PC-9 (cell line): Measurements from ENCODE around the gene SNRNP40. TPM values are rescaled to one million over a fixed set of nuclear protein-coding genes. Genes with fewer than 3 reads are reported as not detected.

Experiments
- BruUV-seq: library from RNA; stranded (reverse); fragments of 400-500 nt; replicated peaks from 2 replicates; lab custom pipeline; 2021; lab: Mats Ljungman, UMichigan
- CTCF ChIA-PET: fragments of 300-600 bp; sonication (Branson Sonifier 250); formaldehyde crosslinking; loops from one replicate; lab custom pipeline; 2022; ENCODE audit warnings: antibody characterized with exemption; lab: Charles Lee
- POLR2A ChIA-PET: fragments of 300-600 bp; sonication (Branson Sonifier 250); formaldehyde crosslinking; loops from one replicate; lab custom pipeline; 2022; ENCODE audit warnings: antibody characterized with exemption; ENCODE audit not compliant: unreplicated experiment; lab: Charles Lee
- DNase-seq, 2 experiments: peaks; one replicate each; pipeline versions ENCODE4 v3.0.0 to v3.0.0-alpha.2; 2015 to 2022; ENCODE audit warnings: mixed read lengths in 1 of 2
- H2AFZ ChIP-seq: fragments of 200-600 bp; sonication (generic); 2 replicates; pipeline ENCODE4 v1.8.1; 2017; ENCODE audit warnings: antibody characterized with exemption
- H3F3A ChIP-seq: fragments of 200-600 bp; sonication (generic); 2 replicates; pipeline ENCODE4 v1.8.1; 2017; ENCODE audit warnings: antibody characterized with exemption, mild to moderate bottlenecking, low read depth; ENCODE audit not compliant: insufficient read depth
- H3K27ac ChIP-seq: fragments of 200-600 bp; sonication (generic); 2 replicates; pipeline ENCODE4 v1.6.1; 2016; ENCODE audit warnings: mixed run types
- H3K27me3 ChIP-seq: fragments of 200-600 bp; sonication (generic); 2 replicates; pipeline ENCODE4 v1.6.1; 2016; ENCODE audit warnings: low read depth, mixed run types; ENCODE audit not compliant: insufficient read depth
- H3K36me3 ChIP-seq: fragments of 200-600 bp; sonication (generic); 2 replicates; pipeline ENCODE4 v1.6.1; 2016; ENCODE audit warnings: low read depth, mixed run types
- H3K4me1 ChIP-seq: fragments of 200-600 bp; sonication (generic); replicated peaks from 2 replicates; pipeline ENCODE4 v1.6.1; 2016; ENCODE audit warnings: mixed run types; ENCODE audit not compliant: insufficient read depth
- H3K4me2 ChIP-seq: fragments of 200-600 bp; sonication (generic); 2 replicates; pipeline ENCODE4 v1.6.1; 2017; ENCODE audit warnings: mixed run types
- H3K4me3 ChIP-seq: fragments of 200-600 bp; sonication (generic); 2 replicates; pipeline ENCODE4 v1.6.1; 2016; ENCODE audit warnings: mixed run types
- H3K79me2 ChIP-seq: fragments of 200-600 bp; sonication (generic); 2 replicates; pipeline ENCODE4 v1.6.1; 2017; ENCODE audit warnings: low read depth, mixed run types
- H3K9me2 ChIP-seq: fragments of 200-600 bp; sonication (generic); 2 replicates; pipeline ENCODE4 v1.8.1; 2017; ENCODE audit warnings: mild to moderate bottlenecking; ENCODE audit not compliant: insufficient read depth
- H3K9me3 ChIP-seq: fragments of 200-600 bp; sonication (generic); 2 replicates; pipeline ENCODE4 v1.8.1; 2016; ENCODE audit warnings: low read depth; ENCODE audit not compliant: insufficient read depth
- H4K20me1 ChIP-seq: fragments of 200-600 bp; sonication (generic); 2 replicates; pipeline ENCODE4 v1.8.1; 2017; ENCODE audit not compliant: insufficient read depth
- EZH2 ChIP-seq: fragments of 200-600 bp; sonication (generic); IDR thresholded peaks from 2 replicates; pipeline ENCODE4 v1.8.0; 2017; ENCODE audit warnings: antibody characterized with exemption, low read depth
- intact Hi-C: fragments of 100-400 bp; cut with micrococcal nuclease; formaldehyde crosslinking; loops from one replicate; pipeline ENCODE4 v1.10.0; 2022; ENCODE audit not compliant: unreplicated experiment
- total RNA-seq: library from RNA; stranded (reverse); gene quantifications from 2 replicates; pipeline ENCODE4 v1.2.3, GENCODE V29; 2021
- TF ChIP-seq, protein P1 (sequence below): fragments of 200-600 bp; sonication (generic); conservative IDR thresholded peaks from 2 replicates; pipeline ENCODE4 v1.6.1; 2017; ENCODE audit warnings: mixed run types, antibody characterized with exemption, mild to moderate bottlenecking, moderate library complexity

Gene SNRNP40
- total RNA-seq, 1 experiment from 2014 or later = 59.5 TPM

DNA sequence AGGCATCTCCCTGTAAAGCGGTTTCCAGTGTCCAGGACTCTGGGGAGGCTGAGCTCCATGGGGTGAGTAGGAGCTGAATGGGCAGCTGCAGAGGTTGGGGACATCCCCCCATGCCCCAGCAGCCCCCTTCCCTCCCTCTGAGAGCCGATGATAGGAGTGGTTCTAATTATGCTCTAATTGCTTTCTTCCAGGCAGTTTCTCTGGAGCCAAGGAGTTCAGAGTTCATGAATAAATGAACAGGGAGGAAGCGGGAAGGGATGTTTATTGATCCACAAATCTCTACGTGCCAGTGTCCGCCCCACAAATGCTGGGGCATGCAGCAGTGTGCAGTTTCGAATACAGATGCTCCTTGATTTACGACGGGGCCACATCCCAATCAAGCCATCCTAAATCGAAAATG is 72.5 kb downstream of the SNRNP40 start:
- TF ChIP-seq, protein P1, sequence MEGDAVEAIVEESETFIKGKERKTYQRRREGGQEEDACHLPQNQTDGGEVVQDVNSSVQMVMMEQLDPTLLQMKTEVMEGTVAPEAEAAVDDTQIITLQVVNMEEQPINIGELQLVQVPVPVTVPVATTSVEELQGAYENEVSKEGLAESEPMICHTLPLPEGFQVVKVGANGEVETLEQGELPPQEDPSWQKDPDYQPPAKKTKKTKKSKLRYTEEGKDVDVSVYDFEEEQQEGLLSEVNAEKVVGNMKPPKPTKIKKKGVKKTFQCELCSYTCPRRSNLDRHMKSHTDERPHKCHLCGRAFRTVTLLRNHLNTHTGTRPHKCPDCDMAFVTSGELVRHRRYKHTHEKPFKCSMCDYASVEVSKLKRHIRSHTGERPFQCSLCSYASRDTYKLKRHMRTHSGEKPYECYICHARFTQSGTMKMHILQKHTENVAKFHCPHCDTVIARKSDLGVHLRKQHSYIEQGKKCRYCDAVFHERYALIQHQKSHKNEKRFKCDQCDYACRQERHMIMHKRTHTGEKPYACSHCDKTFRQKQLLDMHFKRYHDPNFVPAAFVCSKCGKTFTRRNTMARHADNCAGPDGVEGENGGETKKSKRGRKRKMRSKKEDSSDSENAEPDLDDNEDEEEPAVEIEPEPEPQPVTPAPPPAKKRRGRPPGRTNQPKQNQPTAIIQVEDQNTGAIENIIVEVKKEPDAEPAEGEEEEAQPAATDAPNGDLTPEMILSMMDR = no peak
- TF ChIP-seq EZH2 = no peak
- DNase-seq = no peak
- Histone ChIP-seq H2AFZ (no peak overlapping the region), H4K20me1 (no peaks in the 10 kb centered on the region), H3K4me3 (no peak overlapping the region), H3K4me2 (no peak overlapping the region), H3K9me3 (no peaks in the 10 kb centered on the region), H3K4me1 (no peaks in the 10 kb centered on the region), H3K9me2 (no peaks in the 10 kb centered on the region), H3F3A (no peaks in the 10 kb centered on the region), H3K36me3 (no peaks in the 10 kb centered on the region), H3K27me3 (peaks cover 10% of the 10 kb centered on the region), H3K79me2 (no peaks in the 10 kb centered on the region), H3K27ac (no peak overlapping the region)
- no TSS peak for BruUV-seq
- intact Hi-C loops = no loop called here
- ChIA-PET CTCF (no interaction called here), POLR2A (no interaction called here)

DNA sequence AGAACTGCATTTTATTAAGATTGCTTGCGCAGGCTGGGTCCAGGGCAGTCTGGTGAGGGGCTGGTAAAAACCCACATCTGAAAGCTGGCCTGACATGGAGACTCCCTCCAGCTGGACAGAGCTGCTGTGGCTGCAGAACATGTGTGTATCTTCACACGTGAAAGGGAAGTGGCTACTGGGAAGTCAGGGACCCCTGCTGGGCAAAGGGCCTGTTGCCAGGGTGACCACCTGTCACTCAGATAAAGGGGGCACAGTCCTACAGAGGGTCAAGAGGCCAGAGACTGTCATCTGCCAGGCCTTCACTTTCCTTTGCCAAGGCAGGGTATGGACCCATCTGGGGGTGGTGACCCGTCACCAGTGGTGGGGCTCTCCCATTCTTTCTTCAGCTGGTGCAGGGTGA is 74.4 kb downstream of the SNRNP40 start:
- Histone ChIP-seq H4K20me1 (no peaks in the 10 kb centered on the region), H3K4me2 (no peak overlapping the region), H3K4me3 (no peak overlapping the region), H3K9me3 (no peaks in the 10 kb centered on the region), H3K27me3 (peaks cover 10% of the 10 kb centered on the region), H3K4me1 (no peaks in the 10 kb centered on the region), H3K27ac (no peak overlapping the region), H3F3A (no peaks in the 10 kb centered on the region), H3K79me2 (no peaks in the 10 kb centered on the region), H3K9me2 (no peaks in the 10 kb centered on the region), H3K36me3 (no peaks in the 10 kb centered on the region), H2AFZ (no peak overlapping the region)
- CTCF ChIA-PET = no interaction called here
- DNase-seq = no peak
- intact Hi-C loops = no loop called here
- no TSS peak for BruUV-seq
- POLR2A ChIA-PET = no interaction called here
- TF ChIP-seq EZH2 = no peak
- TF ChIP-seq, protein P1 = no peak

DNA sequence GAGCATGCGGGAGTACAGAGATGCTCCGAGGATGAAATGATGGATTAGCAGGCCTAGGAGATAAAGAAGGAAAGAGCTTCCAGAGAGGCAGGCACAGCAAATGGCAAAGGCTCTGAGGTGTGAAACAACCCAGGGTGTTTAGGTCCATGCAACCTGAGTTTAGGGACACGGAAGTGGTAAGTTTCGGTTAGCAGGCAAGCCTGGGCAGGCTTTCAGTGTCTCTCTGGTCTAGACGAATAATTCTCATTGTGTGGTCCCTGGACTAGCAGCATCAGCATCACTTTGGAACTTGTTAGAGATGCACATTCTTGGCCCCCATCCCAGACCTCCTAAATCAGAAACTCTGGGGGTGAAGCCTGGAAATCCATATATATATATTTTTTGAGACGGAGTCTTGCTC is 75.5 kb downstream of the SNRNP40 start:
- no peaks in the 10 kb centered on the region for H3K4me1 ChIP-seq
- H3K27me3 ChIP-seq = peaks cover 10% of the 10 kb centered on the region
- H3K4me2 ChIP-seq = no peak overlapping the region
- H3K36me3 ChIP-seq = no peaks in the 10 kb centered on the region
- H3K9me3 ChIP-seq = no peaks in the 10 kb centered on the region
- no peaks in the 10 kb centered on the region for H3K9me2 ChIP-seq
- ChIA-PET POLR2A (no interaction called here), CTCF (no interaction called here)
- TF ChIP-seq, protein P1 = no peak
- no peak for TF ChIP-seq EZH2
- DNase-seq = no peak
- H2AFZ ChIP-seq = no peak overlapping the region
- H3K4me3 ChIP-seq = no peak overlapping the region
- intact Hi-C loops = no loop called here
- H3K79me2 ChIP-seq = no peaks in the 10 kb centered on the region
- BruUV-seq = no TSS peak
- no peaks in the 10 kb centered on the region for H4K20me1 ChIP-seq
- H3F3A ChIP-seq = no peaks in the 10 kb centered on the region
- no peak overlapping the region for H3K27ac ChIP-seq
